ENCODE data around the gene KCNAB2.

KCNAB2 gene

DNA sequence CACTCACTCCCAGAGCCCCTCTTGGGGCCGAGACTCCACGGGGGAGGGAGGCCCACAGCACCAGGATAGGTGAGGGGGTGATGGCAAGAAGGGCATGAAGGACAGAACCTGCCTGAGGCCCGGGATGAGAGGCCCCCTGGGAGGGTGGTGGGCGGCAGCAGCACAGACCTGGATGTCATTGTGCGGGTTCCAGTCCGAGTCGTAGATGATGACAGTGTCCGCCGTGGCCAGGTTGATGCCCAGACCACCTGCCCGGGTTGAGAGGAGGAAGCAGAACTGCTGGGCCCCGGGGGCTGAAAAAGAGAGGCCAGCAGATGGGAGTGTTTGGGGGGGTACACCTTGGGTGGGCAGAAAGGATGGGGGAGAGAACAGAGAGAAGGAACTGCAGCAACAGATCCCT is 84.3 kb downstream of the KCNAB2 start:
- no peak for DNase-seq (ENCODE audit: low read depth)

DNA sequence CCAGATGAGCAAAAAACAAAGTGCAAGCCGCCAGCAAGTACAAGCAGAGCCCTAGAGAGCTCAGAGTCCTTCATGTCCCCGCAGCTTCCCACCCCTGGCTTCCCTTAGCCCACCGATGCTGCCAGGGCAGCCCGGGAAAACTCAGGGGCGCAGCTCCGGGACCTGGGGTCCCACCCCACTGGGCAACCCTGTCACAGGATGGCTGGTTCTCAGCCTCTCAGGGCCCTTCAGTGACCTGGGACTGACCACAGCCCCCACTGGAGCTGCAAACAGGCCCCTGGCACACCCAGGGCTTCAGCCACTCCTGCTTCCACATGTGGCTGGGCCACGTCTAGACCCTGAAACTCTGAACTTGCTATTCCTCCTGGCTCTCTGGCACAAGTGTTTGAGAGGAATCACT is 84.9 kb downstream of the KCNAB2 start:
- no peak for DNase-seq (ENCODE audit: low read depth)

DNA sequence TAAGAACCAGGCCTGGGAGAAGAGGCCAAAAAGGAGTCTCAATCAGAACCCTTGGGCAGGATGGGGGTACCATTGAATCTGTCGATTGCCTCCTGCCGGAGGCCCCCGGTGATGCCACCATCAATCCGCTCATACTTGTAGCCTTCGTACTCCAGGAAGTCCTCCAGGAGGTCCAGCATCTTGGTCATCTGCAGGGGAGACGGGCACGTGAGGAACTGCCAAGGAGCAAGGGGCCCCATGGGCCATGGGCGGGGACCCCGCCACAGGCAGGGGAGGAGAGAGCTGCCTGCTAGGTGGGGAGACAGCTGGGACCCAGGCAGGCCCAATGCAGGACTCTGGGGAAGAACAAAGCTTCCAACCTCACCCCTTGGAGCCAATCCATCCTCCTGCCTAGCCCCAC is 85.9 kb downstream of the KCNAB2 start:
- no peak for DNase-seq (ENCODE audit: low read depth)

DNA sequence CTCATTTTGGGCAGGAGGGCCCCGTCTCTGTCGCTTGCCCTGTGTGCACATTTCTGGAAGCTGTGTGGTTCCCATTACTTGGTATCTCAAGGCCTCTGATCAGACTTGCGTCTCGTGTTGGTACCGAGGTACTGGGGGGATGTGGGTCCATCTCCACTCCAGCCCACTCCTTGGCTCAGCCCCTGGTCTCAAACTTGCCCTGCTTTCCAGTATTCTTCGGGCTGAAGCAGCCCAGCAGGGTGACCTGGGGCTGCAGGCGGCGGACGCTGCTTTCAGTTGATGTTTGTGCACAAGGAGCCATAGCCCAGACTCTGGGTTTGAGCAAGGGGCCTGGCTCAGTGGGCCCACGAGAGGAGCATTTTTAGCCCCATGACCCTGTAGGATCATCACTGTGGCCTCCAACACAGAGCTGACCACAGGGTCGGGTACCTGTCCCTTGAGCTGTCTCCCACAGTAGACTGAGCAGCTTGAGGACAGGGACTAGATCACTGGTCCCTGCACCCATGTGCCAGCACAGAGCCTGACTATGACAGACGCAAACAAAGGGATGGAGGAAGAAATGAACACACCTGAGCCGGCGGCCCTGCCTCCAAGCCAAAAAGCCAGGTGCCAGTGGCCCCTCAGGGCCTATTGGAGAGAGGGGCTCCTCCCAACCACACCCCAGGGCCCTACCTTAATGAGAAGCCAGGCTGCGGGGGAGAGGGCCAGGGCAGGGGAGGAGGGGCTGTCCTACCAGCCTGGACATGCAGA is 87.6 kb downstream of the KCNAB2 start:
- no peak for DNase-seq (ENCODE audit: low read depth)

DNA sequence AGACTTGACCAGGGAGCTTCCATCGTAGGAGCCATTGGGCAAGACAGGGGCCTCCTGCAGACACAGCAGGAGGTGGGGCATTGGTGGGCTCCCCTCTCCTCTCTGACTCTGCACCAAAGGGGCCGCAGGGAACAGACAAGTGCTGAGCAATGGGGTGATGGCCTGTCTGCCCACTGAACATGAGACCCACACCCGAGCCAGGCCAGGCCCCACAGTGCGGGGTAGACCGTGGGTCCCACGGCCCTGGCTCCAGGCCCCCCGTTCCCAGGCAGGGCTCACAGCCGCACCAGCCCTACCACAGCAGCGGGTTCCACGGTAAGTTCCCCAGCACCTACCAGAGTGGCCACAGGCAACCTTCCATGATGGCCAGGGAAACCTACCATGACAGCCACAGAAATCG is 88.5 kb downstream of the KCNAB2 start:
- DNase-seq (ENCODE audit: low read depth): no peak

DNA sequence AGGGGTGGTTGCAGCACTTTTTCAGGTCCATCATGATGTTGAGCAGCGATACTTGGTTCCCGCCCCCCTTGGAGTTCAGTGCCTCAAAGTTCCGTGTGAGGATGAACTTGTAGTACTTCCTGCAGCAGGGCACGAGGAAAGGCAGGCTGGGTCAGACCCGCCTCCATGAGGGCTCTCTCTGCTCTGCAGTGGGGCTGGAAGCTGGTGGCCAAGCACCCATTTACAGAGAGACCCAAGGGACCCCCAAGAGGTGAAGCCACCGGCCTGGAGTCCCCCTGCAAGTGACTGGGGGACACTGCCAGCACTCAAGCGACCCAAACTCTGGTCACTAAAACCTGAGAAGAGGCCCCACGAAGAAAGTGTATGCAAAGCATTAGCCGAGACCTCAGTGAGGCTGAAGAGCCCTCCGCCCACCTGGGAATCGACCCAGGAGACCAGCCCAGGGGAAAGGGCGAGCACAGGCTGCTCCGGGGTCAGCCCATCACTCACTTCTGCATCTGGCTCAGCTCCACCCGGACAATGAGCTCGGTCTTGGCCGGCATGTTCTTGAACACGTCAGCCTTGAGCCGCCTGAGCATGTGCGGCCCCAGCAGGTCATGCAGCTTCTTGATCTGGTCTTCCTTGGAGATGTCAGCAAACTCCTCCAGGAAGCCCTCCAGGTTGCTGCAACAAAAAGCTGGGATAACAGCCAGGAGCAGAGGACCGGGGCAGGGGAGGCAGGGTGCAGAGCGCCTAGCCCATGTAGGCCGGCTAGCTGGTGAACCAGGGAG is 89.2 kb downstream of the KCNAB2 start:
- no peak for DNase-seq (ENCODE audit: low read depth)

DNA sequence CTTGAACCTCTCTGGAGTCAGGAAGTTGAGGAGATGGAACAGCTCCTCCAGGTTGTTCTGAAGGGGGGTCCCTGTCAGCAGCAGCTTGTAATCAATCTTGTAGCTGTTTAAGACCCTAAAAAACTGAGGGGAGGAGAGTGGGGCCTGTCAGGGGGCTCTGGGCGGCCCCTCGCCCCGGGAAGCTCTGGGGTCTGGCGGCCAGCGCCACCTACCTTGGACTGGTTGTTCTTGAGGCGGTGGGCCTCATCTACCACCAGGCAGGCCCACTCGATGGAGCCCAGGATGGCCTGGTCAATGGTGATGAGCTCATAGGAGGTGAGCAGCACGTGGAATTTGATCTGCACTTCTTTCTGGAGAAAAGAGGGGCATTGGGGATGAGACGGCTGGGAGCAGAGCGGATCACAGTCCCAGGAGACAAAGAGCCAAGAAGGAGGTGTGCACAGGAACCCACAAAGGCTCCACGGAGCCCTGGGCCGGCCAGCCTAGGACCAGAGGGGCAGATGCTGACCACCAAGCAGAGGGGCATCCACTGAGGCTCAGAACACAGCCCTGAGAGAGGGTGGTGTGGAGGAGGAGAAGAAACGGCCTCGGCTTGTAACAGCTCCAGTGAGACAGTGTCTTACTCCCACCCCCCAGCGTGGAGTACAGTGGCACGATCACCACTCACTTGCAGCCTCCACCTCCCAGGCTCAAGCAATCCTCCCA is 91.0 kb downstream of the KCNAB2 start:
- no peak for DNase-seq (ENCODE audit: low read depth)

DNA sequence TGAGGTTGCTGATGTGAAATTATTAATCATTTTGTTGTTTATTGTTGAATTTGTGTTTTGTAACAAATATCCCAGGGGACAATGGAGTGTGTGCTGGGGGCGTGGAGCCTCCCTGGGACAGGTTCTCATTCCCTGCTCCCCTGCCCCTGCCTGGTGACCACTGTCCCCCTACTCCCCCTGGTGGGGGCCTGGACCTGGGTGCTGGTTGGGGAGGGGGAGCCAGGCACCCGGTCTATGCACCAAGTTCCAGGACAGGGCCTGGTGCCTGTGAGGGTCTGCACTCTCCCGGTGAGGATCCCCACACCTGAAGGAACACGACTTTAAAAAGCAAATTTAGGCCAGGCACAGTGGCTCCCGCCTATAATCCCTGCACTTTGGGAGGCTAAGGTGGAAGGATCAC is 92.1 kb downstream of the KCNAB2 start:
- DNase-seq (ENCODE audit: low read depth): no peak

DNA sequence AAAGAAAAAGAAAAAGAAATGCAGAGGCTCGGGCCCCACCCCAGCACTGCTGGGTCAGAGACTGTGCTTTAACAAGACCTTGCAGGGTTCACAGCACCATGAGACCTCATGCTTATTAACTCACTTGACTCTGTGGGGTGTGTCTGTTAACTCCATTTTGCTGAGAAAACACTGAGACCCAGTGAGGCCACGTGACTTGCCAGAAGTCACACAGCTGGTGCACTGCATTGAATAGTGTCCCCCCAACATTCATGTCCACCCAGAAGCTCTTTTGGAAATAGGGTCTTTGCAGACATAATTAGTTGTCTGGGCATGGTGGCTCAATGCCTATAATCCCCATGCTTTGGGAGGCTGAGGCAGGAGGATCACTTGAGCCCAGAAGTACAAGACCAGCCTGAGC is 94.7 kb downstream of the KCNAB2 start:
- DNase-seq (ENCODE audit: low read depth): no peak

DNA sequence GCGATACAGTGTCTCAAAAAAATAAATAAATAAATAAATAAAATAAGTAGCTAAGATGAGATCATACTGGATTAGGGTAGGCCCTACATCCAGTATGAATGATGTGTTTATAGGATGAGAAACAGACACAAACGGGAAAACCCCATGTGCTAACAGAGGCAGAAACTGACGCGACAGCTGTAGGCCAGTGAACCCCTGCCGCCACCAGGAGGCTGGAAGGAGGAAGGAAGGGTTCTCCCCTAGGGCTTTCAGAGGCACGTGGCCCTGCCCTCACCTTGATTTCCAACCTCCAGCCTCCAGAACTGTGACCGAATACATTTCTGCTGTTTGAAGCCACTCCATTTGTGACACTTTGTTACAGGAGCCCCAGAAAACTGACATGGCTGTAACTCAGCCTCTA is 95.9 kb downstream of the KCNAB2 start:
- no peak for DNase-seq (ENCODE audit: low read depth)

DNA sequence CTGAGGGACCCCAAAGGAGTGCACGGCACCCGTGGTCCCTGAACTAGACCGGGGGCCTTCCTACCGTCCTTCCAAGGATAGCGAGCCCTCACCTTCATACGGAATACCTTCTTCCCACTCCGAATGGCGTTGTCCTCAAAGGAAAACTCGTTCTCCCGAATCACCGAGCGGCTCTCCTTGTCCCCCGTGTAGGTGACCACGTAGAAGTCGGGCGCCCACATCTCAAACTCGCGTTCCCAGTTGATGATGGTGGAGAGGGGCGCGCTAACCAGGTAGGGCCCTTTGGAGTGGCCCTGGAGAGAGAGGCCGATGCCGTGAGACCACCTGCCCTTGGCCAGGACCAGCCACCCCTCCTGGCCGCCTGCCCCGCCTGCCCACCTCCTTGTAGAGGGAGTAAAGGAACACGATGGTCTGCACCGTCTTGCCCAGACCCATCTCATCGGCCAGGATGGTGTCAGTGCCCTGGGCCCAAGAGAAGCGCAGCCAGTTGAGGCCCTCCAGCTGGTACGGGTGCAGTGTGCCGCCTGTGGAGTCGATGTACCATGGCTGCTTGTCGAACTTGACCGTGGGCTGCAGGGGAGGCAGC is 96.4 kb downstream of the KCNAB2 start:
- DNase-seq (ENCODE audit: low read depth): no peak

DNA sequence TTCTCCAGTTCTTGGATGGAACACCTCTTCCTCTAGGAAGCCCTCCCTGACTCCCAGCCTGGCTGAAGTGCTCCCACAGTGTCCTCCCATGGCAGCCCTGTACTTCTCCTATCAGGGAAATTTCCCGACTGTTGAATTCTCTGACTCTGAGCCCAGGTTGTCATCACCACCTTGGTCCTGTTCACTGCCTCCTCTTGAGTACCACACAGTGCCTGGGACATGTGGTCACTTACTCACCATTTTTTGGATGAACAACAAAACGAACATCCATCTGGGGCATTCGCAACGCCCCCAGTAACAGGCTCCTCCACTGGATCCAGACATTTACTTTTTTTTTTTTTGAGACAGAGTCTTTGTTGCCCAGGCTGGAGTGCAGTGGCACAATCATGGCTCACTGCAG is 97.0 kb downstream of the KCNAB2 start:
- no peak for DNase-seq (ENCODE audit: low read depth)

DNA sequence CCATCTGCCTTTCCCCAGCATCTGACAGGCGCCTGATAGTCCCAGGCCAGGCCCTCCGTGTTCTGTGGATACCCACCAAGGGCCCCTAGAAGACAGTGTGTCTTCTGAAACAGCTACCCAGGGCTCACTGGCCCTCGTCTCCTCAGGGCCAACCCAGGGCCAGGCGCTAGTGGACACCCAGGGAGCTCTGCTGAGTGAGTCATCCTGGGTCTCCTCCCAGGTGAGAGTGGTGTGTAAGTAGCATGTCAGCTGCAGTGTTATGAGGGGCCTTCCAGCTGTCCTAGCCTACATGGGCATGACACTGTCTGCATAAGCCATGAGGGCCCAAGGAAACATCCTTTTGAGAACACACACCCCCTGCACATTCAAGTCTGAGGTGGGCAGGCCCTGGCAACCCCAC is 97.7 kb downstream of the KCNAB2 start:
- DNase-seq (ENCODE audit: low read depth): no peak

DNA sequence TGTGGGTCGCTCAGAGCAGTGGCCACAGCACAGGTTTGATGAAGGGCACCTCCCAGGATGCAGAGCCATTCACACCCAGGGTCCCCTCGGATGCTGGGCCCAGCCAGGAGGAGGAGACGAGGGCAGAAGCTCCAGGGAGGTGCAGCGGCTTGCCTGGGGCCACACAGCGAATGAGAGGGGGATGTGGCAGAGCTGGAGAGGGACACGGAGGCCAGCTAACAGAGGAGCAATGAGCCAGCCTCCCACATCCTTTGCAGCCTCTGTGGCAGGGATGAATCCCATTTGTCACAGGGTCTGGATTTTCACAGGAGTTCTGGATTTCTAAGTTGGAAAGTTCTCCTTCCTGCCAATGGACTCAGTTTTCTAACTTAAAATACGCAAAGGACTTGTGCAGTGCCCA is 98.5 kb downstream of the KCNAB2 start:
- DNase-seq (ENCODE audit: low read depth): no peak

DNA sequence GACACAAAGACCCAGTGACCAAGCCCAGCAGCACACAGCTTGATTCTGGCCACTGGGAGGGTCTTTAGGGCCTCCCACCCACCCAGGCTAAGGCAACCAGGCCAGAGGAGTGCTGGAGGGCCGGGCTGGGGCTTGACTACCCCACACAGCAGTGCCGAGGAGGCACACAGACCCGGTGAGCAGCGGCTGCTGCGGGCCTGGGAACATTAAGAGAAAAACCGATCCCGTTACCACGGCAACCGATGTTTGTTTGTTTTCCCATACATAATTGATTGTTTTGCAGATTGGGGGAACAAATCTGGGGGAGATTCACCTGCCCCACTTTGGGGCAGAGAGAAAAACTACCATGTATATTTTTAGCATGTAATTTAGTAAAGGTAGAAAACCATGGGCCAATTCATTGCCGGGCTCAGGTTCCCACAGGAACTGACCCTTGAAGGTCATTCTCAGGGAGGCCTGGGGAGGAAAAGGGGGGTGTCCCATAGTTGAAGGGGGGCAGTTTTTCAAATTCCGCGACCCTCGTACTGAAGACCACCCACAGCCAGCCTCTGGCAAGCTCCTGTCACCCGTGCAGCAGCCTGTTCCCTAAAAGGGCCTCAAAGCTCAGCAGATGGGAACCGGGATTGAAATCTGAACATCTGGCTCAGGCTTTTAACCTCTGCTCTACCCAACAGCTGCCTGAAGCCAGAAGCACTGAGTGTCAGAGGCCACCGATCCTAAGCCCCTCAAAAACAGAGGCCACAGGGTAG is 99.1 kb downstream of the KCNAB2 start:
- no peak for DNase-seq (ENCODE audit: low read depth)

DNA sequence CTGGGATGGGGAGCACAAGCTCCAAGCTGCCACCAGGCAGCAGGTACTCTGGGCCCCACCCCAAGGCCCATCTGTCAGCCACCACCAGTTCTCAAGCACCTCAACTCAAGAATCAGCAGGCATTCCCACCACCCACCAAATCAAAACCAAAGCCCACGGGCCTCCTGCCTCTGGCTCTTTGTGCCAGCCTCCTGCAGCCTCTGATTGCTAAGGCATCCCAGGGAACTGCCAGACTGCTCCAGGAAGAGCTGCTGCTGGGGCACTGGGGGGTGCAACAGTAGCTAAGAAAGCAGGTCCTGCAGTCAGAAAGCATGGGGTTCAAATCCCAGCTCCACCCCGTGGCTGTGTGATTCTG is 99.7 kb downstream of the KCNAB2 start:
- DNase-seq (ENCODE audit: low read depth): no peak

DNA sequence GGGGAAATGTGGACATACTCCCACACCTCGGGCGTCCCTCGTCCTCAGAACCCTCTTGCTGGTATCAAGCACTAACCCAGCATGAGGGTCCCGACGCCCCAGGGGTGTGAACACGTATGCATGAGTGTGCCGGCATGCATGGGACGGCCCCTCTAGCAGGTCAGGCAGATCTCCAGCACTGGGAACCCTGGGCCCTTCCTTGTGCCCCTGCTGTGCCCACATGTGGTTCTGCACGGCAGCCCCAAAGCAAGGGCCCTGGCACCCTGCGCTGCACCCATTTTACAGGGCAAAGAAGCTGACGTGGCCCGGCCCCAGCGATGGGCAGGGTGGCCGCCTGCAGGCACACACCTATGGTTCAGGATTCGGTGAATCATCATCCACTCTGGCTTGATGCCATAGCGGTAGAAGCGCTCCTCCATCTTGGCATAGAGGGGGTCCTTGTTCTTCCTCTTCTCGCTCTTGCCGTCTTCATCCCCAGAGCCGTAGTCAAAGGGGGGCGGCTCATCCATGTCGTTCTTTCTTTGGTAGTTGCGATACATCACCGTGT is 100.2 kb downstream of the KCNAB2 start:
- DNase-seq (ENCODE audit: low read depth): no peak

DNA sequence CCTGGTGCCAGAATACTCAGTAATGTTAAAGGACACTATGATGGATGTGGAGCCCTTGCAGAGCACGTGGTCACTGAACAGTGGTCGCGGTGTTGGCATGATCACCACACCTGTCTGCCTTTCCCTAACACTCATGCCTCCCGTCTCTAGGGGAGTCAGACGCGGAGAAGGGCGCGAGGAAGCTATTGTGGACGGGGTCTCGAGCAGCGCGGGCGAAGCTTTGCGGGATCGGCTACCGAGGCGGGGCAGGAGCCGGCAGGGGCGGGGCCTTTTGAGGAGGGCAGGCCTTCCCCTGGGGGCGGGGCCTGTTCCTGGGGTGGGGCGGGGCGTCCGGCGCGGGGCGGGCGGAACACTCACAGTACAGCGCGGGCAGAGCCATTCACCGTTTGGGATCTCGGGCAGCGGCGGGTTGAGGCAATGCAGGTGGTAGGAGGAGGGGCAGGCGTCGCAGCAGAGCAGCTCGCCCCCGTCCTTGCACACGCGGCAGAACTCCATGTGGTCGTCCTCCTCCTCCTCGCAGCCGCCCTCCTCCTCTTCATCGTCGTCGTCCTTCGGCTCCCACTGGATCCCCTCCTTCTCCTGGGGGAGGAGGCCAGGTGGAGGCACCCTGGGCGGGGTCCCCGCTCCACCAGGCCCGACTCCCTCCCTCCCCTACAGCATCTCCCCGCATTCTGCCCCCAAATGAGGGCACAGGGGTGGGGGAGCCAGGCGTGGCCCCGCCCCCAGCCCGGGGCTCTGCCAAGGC is 103.0 kb downstream of the KCNAB2 start:
- peak; percentile 56 for DNase-seq (ENCODE audit: low read depth)

DNA sequence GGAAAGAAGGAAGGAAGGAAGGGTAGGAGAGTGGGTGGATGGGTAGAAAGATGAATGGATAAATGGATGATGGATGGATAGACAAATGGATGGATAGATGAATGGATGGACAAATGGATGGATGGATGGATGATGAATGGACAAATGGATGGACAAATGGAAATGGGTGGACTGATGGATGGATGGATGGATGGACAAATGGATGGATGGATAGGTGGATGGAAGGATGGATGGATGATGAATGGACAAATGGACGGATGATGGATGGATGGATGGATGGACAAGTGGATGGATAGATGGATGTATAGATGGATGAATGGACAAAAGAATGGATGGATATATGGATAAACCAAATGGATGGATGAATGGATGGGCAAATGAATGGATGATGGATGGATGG is 103.9 kb downstream of the KCNAB2 start:
- DNase-seq (ENCODE audit: low read depth): no peak

DNA sequence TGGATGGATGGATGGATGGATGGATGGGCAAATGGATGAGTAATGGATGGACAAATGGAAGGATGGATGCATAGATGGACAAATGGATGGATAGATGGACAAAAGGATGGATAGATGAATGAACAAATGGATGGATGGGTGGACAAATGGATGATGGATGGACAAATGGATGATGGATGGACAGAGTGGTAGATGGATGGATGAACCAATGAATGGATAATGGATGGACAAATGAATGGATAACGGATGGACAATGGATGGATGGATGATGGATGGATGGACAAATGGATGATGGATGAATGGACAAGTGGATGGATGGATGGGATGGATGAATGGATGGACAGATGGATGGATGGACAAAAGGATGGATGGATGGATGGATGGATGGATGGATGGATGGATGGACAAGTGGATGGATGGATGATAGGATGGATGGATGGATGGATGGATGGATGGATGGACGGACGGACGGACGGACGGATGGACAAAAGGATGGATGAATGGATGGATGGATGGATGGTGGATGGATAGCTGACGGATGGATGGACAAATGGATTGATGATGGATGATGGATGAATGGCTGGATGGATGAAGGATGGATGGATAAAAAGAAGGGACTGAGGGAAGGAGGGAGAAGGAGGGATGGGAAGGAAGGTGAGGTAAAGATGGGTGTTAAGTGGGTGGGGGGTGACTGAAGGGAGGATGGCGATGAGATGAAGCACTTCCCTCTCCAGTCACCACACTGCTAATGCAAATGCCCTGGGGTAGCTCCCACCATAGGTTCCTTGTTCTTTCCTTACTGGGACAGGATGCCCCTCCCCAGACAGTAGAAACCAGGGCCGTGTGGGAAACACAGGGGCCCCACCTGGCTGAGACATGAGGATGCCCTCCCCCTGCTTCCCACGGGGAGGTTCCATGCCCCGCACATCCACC is 104.6 kb downstream of the KCNAB2 start:
- DNase-seq (ENCODE audit: low read depth): no peak
